22Rv1 (cell line): ENCODE data around the gene PARP14.
"Not testable (repeated sequence)": the region's sequence is repeated elsewhere in the genome, so short reads cannot be mapped to it uniquely, and the experiment has no call there.

Experiments
- H3K27ac ChIP-seq: fragments of 450-650 bp; 2 replicates; pipeline ENCODE4 v1.5.1; 2017
- CTCF ChIP-seq: fragments of 450-650 bp; IDR thresholded peaks from 2 replicates; pipeline ENCODE4 v1.5.1; 2017; ENCODE audit warnings: mild to moderate bottlenecking
- ZFX ChIP-seq: fragments of 450-650 bp; IDR thresholded peaks from 2 replicates; pipeline ENCODE4 v1.6.1; 2017; ENCODE audit warnings: antibody characterized with exemption, borderline replicate concordance

Gene PARP14

GRCh38 chr3:122725106-122725505 lies 44.5 kb downstream of the PARP14 start:
- no peak overlapping the region for H3K27ac ChIP-seq
- TF ChIP-seq CTCF (no peak), ZFX (no peak)

- H3K27ac ChIP-seq, result no peak overlapping the region
- TF ChIP-seq CTCF (no peak), ZFX (no peak)
Measured at GRCh38 chr3:122727294-122727693, 46.7 kb downstream of the PARP14 start.

GRCh38 chr3:122727766-122728165 lies 47.1 kb downstream of the PARP14 start:
- TF ChIP-seq ZFX (no peak), CTCF (no peak)
- no peak overlapping the region for H3K27ac ChIP-seq

- TF ChIP-seq ZFX (no peak), CTCF (no peak)
- no peak overlapping the region for H3K27ac ChIP-seq
Measured at GRCh38 chr3:122728186-122728585, 47.5 kb downstream of the PARP14 start.

GRCh38 chr3:122728756-122729514 lies 48.3 kb downstream of the PARP14 start:
- no peak for TF ChIP-seq CTCF
- TF ChIP-seq ZFX, result no peak
- no peak overlapping the region for H3K27ac ChIP-seq

- H3K27ac ChIP-seq, result no peak overlapping the region
- TF ChIP-seq ZFX (no peak), CTCF (no peak)
Measured at GRCh38 chr3:122730240-122730639, 49.6 kb downstream of the PARP14 start.

GRCh38 chr3:122732682-122733525 lies 52.3 kb downstream of the PARP14 start:
- H3K27ac ChIP-seq, result not testable (repeated sequence)
